Esophagus squamous epithelium (tissue), 5 donors: ENCODE results near the gene EFNA1. TPM values are rescaled to one million over a fixed set of nuclear protein-coding genes. Genes with fewer than 3 reads are reported as not detected.
A peak's percentile ranks its signal among the peaks of the same experiment; 100 is the strongest.

Experiments used
- DNase-seq: peaks from one replicate; lab custom pipeline; 2025; lab: John Stamatoyannopoulos, UW
- H3K27ac ChIP-seq, 4 donors: fragments of 200-600 bp; sonication (generic); one replicate each; pipeline ENCODE4 v1.5.1; 2016 to 2019; ENCODE audit warnings: mild to moderate bottlenecking in 1 of 4
- H3K27me3 ChIP-seq, 4 donors: fragments of 200-600 bp; sonication (generic); 1 replicate in 3 of 4; 2 replicates in 1 of 4; pipeline versions ENCODE4 v1.5.1 to v1.6.0; 2017 to 2021; ENCODE audit warnings: antibody characterized with exemption in 1 of 4
- H3K36me3 ChIP-seq, 3 donors: fragments of 200-600 bp; sonication (generic); one replicate each; pipeline ENCODE4 v1.5.1; 2016 to 2019
- H3K4me1 ChIP-seq, 3 donors: fragments of 200-600 bp; sonication (generic); one replicate each; pipeline ENCODE4 v1.5.1; 2017 to 2019
- H3K4me3 ChIP-seq, 4 donors: fragments of 200-600 bp; sonication (generic); 1 replicate in 3 of 4; 2 replicates in 1 of 4; pipeline ENCODE4 v1.5.1; 2016 to 2019; ENCODE audit warnings: mild to moderate bottlenecking in 2 of 4, moderate library complexity in 1 of 4
- H3K9me3 ChIP-seq, 3 donors: fragments of 200-600 bp; sonication (generic); one replicate each; pipeline ENCODE4 v1.5.1; 2016 to 2019
- POLR2A ChIP-seq, 4 donors: fragments of 450-650 bp; IDR thresholded peaks; one replicate each; pipeline ENCODE4 v1.6.1; 2017; ENCODE audit warnings: antibody characterized with exemption in 4 of 4, mild to moderate bottlenecking in 4 of 4, moderate library complexity in 3 of 4
- WGBS, 2 donors: methylation state at CpG; one replicate each; pipeline ENCODE4 v1.1.5; 2018; 5-methylcytosine and 5-hydroxymethylcytosine counted together
- intact Hi-C: fragments of 100-400 bp; cut with DNase I; formaldehyde crosslinking; loops from one replicate; pipeline ENCODE4 v1.15.0; 2022
- total RNA-seq, 4 donors: library from RNA; depleted of rRNA; stranded (reverse); fragments of >200 nt; gene quantifications; one replicate each; pipeline ENCODE4 v1.1.0, GENCODE V29; 2016
- TF ChIP-seq, protein P1 (sequence below), 6 experiments: fragments of 450-650 bp in 4 of 6; fragments of 200-600 bp in 2 of 6; sonication (generic) in 2 of 6; IDR thresholded peaks; one replicate each; pipeline ENCODE4 v1.5.1; 2016 to 2019; ENCODE audit warnings: antibody characterized with exemption in 6 of 6, mild to moderate bottlenecking in 4 of 6, moderate library complexity in 4 of 6
- donor health status: DM: yes; HTN: yes; CAD: no.

EFNA1 gene
- total RNA-seq, 4 donors from 2014 or later, result 30.2 to 42.9 (median 31.0) TPM

DNA sequence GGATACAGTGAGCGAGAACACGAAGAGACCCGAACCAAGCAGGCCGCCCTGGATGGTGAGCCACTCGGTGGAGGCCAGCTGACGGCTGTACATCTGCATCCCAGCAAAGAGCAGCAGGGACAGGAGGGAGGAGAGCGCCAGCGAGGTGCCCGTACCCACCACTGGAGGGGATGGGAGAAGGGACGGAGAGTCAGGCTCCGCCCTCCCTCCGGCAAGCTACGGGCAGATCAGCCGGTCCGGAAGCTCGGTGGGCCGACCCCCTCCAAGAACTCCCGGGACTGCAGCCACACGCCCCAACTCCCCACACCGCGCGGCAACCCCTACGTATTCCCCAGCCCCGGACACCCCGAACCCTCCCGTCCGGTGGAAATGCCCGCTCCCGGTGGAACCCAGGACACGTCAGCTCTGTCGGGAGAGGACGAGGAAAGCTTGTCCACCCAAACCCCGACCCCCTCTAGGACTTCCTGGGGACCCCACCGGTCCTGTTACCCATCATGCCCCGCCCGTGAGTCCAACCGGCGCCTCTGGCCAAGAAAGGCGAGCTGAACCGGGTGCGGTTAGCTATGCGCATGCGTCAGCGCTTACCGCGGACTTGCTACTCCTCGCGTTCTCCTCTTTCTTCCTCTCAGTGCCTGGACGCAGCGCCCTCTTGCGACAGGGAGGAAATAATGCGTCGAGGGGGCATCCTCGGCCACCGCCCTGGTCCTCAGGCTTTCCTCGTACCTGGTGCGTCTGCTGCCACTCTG lies 45.2 kb downstream of the EFNA1 start, which contains the start of gene KRTCAP2:
KRTCAP2 (minus strand) TSS at position 573 of the 746 bp plus-strand sequence; CDS start at position 493, 80 bp downstream.
- Histone ChIP-seq H3K9me3 (no peaks in the 10 kb centered on the region), H3K4me1 (peaks cover 25 to 58% (median 30%) of the 10 kb centered on the region in 3 donors), H3K27ac (peak within 1 kb of the TSS; percentile 92 to 99 (median 96)), H3K27me3 (peaks cover 0 to 27% (median 0%) of the 10 kb centered on the region in 4 donors), H3K36me3 (peaks cover 0 to 24% (median 13%) of the 10 kb centered on the region in 3 donors), H3K4me3 (peak within 1 kb of the TSS; percentile 82 to 96 (median 94))
- whole genome bisulfite sequencing, 2 donors, result 0% methylated on average over 12 to 27 of the region's 57 CpGs
- TF ChIP-seq, protein P1, sequence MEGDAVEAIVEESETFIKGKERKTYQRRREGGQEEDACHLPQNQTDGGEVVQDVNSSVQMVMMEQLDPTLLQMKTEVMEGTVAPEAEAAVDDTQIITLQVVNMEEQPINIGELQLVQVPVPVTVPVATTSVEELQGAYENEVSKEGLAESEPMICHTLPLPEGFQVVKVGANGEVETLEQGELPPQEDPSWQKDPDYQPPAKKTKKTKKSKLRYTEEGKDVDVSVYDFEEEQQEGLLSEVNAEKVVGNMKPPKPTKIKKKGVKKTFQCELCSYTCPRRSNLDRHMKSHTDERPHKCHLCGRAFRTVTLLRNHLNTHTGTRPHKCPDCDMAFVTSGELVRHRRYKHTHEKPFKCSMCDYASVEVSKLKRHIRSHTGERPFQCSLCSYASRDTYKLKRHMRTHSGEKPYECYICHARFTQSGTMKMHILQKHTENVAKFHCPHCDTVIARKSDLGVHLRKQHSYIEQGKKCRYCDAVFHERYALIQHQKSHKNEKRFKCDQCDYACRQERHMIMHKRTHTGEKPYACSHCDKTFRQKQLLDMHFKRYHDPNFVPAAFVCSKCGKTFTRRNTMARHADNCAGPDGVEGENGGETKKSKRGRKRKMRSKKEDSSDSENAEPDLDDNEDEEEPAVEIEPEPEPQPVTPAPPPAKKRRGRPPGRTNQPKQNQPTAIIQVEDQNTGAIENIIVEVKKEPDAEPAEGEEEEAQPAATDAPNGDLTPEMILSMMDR (IDR thresholded peaks at IDR 0.05), result peak; percentile 90 to 100 (median 96)
- peak in 2 of 4 donors; percentile 55 to 56 for TF ChIP-seq POLR2A (IDR thresholded peaks at IDR 0.05)
- peak; percentile 73 for DNase-seq
- intact Hi-C loops, result no loop called here

DNA sequence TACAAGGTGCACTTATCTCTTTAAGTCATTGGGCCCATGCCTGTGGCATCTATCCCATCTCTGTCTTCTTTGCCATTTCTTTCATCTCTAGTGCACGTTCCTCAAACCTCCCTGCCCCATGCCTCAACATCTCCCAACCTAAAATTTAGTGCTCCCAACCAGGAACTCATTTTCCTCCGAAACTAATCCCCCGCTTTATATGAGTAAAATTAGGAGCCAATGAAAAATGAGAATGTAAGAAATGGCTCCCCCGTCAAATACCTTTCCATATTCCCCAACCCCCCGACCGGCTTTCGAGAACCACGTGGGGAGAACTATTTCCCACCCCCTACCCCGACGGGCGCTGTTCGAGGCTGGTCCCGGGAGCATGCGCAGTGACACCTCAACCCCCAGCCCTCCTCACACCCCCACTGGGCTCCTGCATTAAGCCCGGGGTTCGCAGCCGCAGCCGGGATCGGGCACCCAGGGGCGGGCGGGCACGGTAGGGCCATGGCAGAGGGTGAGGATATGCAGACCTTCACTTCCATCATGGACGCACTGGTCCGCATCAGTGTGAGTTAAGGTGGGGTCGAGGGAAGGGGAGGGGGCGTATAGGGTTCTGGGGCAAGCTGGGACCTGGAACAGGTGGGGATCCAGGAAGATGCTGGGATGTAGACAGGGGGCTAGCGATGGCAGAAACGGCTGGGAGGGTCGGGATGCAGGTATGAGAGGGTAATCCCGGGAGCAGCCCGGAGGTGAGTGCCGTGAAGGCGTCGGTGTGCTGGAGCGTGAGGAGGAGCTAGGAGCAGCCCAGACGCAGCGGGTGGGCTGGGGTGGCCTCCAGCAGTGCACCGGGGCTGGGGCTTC lies 46.0 kb downstream of the EFNA1 start, which contains the start of gene TRIM46:
TRIM46 (plus strand) TSS at position 372 of the 846 bp plus-strand sequence; CDS start at position 490, 118 bp downstream.
- peak within 1 kb of the TSS; percentile 82 to 96 (median 94) for H3K4me3 ChIP-seq
- WGBS, 2 donors, result 1 to 3% methylated on average over 20 to 31 of the region's 38 CpGs
- H3K27me3 ChIP-seq, result peaks cover 0 to 27% (median 0%) of the 10 kb centered on the region in 4 donors
- TF ChIP-seq, protein P1 (IDR thresholded peaks at IDR 0.05), result peak in 1 of 6 experiments; percentile 0
- TF ChIP-seq POLR2A (IDR thresholded peaks at IDR 0.05), result no peak
- H3K36me3 ChIP-seq, result peaks cover 0 to 24% (median 13%) of the 10 kb centered on the region in 3 donors
- intact Hi-C loops, result no loop called here
- H3K9me3 ChIP-seq, result no peaks in the 10 kb centered on the region
- DNase-seq, result no peak
- peaks cover 25 to 58% (median 28%) of the 10 kb centered on the region in 3 donors for H3K4me1 ChIP-seq
- peak within 1 kb of the TSS; percentile 92 to 99 (median 96) for H3K27ac ChIP-seq

DNA sequence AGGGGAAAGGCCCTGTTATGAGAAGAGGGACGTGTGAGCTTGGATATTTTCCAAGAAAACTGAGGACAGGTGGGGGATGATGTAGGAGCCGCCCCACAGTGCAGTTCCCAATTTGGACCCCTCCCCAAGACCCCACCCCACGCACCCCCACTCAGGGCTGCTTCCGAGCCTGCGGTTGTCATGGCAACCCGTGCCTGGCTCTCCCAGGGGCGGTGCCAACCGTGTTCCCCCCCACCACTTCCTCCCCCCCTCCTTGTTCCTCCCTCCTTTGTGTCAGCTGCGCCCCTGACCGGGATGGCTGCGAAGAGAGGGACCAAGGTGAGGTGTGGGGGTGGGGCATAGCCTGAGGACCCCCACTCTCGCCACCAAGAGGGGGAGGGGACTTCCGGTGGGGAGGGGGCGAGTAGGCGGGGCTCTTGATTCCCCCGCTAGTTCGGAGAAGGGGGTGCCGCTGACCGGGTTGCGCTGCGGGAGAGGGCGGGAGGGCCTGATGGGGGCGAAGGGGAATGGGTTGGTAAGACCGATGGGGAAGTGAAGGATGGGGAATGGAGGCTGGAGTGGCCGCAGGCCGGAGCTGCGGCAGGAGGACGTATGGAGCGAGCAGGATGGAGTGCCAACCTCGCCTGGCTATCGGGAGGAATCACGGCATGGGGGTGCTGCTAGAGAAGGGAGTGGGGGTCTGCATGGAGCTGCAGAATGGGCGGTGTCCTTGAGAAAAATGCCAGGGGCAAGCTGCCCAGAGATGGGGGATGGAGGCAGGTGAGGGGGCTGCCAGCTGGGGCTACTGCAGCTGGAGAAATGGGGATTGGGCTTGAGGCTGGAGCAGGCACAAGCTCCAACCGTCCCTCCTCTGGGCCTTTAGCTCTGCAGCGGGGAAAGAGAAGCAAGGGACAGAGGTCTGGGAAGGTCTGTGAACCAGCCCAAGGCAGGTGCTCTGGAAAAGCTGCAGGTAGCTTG lies 46.9 kb downstream of the EFNA1 start:
- no peak for DNase-seq
- intact Hi-C loops, result no loop called here
- H3K4me1 ChIP-seq, result peaks cover 25 to 58% (median 28%) of the 10 kb centered on the region in 3 donors
- no peaks in the 10 kb centered on the region for H3K9me3 ChIP-seq
- no peak for TF ChIP-seq POLR2A (IDR thresholded peaks at IDR 0.05)
- TF ChIP-seq, protein P1 (IDR thresholded peaks at IDR 0.05), result no peak
- H3K4me3 ChIP-seq, result peak overlapping the region in 3 of 4 donors; percentile 92 to 96 (median 95)
- 17 to 25% methylated on average over 14 to 24 of the region's 35 CpGs for WGBS, 2 donors
- H3K27me3 ChIP-seq, result peaks cover 0 to 27% (median 0%) of the 10 kb centered on the region in 4 donors
- peaks cover 0 to 15% (median 4%) of the 10 kb centered on the region in 3 donors for H3K36me3 ChIP-seq
- H3K27ac ChIP-seq, result peak overlapping the region in 2 of 4 donors; percentile 28 to 33

DNA sequence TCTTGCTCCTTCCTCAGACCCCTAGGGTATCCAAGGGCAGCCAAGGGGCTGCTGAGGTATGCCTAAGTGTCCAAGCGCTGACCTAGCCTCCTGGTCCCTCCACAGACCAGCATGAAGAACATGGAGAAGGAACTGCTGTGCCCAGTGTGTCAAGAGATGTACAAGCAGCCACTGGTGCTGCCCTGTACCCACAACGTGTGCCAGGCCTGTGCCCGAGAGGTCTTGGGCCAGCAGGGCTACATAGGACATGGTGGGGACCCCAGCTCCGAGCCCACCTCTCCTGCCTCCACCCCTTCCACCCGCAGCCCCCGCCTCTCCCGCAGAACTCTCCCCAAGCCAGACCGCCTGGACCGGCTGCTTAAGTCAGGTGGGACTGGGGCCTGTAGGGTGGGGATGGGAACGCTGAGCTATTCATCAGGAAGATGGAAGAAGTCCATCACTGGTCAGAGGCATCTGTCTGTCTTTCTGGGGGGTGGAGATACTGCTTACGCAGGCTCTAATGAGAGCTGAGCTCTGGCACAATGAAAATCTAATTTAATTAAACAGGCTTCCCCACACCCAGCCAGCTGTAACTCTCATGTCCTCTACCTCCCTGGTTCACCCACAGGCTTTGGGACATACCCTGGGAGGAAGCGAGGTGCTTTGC lies 47.7 kb downstream of the EFNA1 start:
- peaks cover 0 to 7% (median 0%) of the 10 kb centered on the region in 3 donors for H3K36me3 ChIP-seq
- no peaks in the 10 kb centered on the region for H3K9me3 ChIP-seq
- intact Hi-C loops, result no loop called here
- peaks cover 25 to 58% (median 28%) of the 10 kb centered on the region in 3 donors for H3K4me1 ChIP-seq
- H3K27ac ChIP-seq, result no peak overlapping the region
- H3K4me3 ChIP-seq, result no peak overlapping the region
- no peak for DNase-seq
- TF ChIP-seq, protein P1 (IDR thresholded peaks at IDR 0.05), result no peak
- no peak for TF ChIP-seq POLR2A (IDR thresholded peaks at IDR 0.05)
- 78 to 89% methylated on average over 3 to 4 of the region's 12 CpGs for WGBS, 2 donors
- peaks cover 0 to 27% (median 0%) of the 10 kb centered on the region in 4 donors for H3K27me3 ChIP-seq
